HepG2 (cell line): ENCODE data around the gene CCDC121. TPM values are rescaled to one million over a fixed set of nuclear protein-coding genes. Genes with fewer than 3 reads are reported as not detected.

ENCODE experiments used
- LCORL ChIP-seq, 2 experiments: fragments of 450-650 bp in 1 of 2; sonication (generic) in 1 of 2; formaldehyde crosslinking in 1 of 2; IDR thresholded peaks; 2 replicates each; pipeline versions ENCODE4 v1.5.0 to v1.6.1; 2017 to 2020; ENCODE audit warnings: antibody characterized with exemption in 1 of 2, missing genetic modification reagents in 1 of 2
- MXI1 ChIP-seq: IDR thresholded peaks from 3 replicates; pipeline ENCODE4 v1.6.1; 2012; ENCODE audit warnings: low read depth, low read length, inconsistent platforms, borderline replicate concordance
- NFKBIZ ChIP-seq: IDR thresholded peaks from 2 replicates; pipeline ENCODE4 v1.6.1; 2018; ENCODE audit warnings: missing genetic modification reagents, missing compliant biosample characterization
- RAD51 ChIP-seq: fragments of 450-650 bp; IDR thresholded peaks from 2 replicates; pipeline ENCODE4 v1.6.1; 2016; ENCODE audit warnings: borderline replicate concordance
- SMAD9 ChIP-seq: sonication (generic); formaldehyde crosslinking; IDR thresholded peaks from 2 replicates; pipeline ENCODE4 v1.5.1; 2020; ENCODE audit warnings: mild to moderate bottlenecking, missing genetic modification reagents
- STAG1 ChIP-seq: sonication (generic); formaldehyde crosslinking; IDR thresholded peaks from 2 replicates; pipeline ENCODE4 v1.4.0; 2020; ENCODE audit warnings: missing genetic modification reagents
- TCF7 ChIP-seq: sonication (generic); IDR thresholded peaks from 2 replicates; pipeline ENCODE4 v1.6.1; 2016; ENCODE audit warnings: antibody characterized with exemption, low read depth
- TGIF2 ChIP-seq: IDR thresholded peaks from 2 replicates; pipeline ENCODE4 v1.6.1; 2016; ENCODE audit warnings: control low read depth, missing compliant biosample characterization
- ZEB1 ChIP-seq: IDR thresholded peaks from 2 replicates; pipeline ENCODE4 v1.6.1; 2012; ENCODE audit warnings: mild to moderate bottlenecking, low read depth, inconsistent platforms; ENCODE audit not compliant: insufficient replicate concordance
- ZFAT ChIP-seq: sonication (generic); formaldehyde crosslinking; conservative IDR thresholded peaks from 2 replicates; pipeline ENCODE4 v1.8.1; 2023; ENCODE audit warnings: missing genetic modification reagents, inconsistent platforms
- ZNF33B ChIP-seq: sonication (generic); formaldehyde crosslinking; IDR thresholded peaks from 2 replicates; pipeline ENCODE4 v1.5.1; 2020; ENCODE audit warnings: mild to moderate bottlenecking, missing genetic modification reagents
- ZNF562 ChIP-seq: sonication (generic); formaldehyde crosslinking; IDR thresholded peaks from 2 replicates; pipeline ENCODE4 v1.8.0; 2022; ENCODE audit warnings: missing genetic modification reagents, borderline replicate concordance
- ZNF615 ChIP-seq: sonication (generic); formaldehyde crosslinking; IDR thresholded peaks from 2 replicates; pipeline ENCODE4 v1.5.0; 2020; ENCODE audit warnings: mild to moderate bottlenecking, missing genetic modification reagents, borderline replicate concordance
- polyA plus RNA-seq, 8 experiments: library from polyadenylated mRNA; depleted of rRNA in 3 of 8; stranded (reverse) in 7 of 8; unstranded in 1 of 8; fragments of >200 nt; fragmentation: Illumina TruSeq in 4 of 8; extraction: Trizol in 4 of 8; gene quantifications; 2 replicates each; pipeline versions ENCODE4 v1.2.1 to v1.2.3, GENCODE V29; 2011 to 2016; ENCODE audit warnings: low read depth in 4 of 8, missing spikeins in 1 of 8, mixed read lengths in 1 of 8; ENCODE audit not compliant: insufficient read depth in 1 of 8
- total RNA-seq, 5 experiments: library from RNA; depleted of rRNA; stranded (reverse); fragments of >200 nt; fragmentation: Illumina TruSeq; extraction: Trizol; gene quantifications; 2 replicates each; pipeline ENCODE4 v1.2.3, GENCODE V29; 2016; ENCODE audit warnings: low read depth in 1 of 5
- TF ChIP-seq, protein P1 (sequence below): sonication (generic); formaldehyde crosslinking; IDR thresholded peaks from 2 replicates; pipeline ENCODE4 v1.4.0; 2020; ENCODE audit warnings: missing genetic modification reagents, mild to moderate bottlenecking, borderline replicate concordance
- TF ChIP-seq, protein P2 (sequence below): sonication (generic); formaldehyde crosslinking; conservative IDR thresholded peaks from 2 replicates; pipeline ENCODE4 v1.8.0; 2022; ENCODE audit warnings: low read depth, missing genetic modification reagents
- TF ChIP-seq, protein P3 (sequence below): IDR thresholded peaks from 2 replicates; pipeline ENCODE4 v1.6.1; 2016; ENCODE audit warnings: low read depth, control low read depth
- TF ChIP-seq, protein P4 (sequence below): sonication (generic); formaldehyde crosslinking; IDR thresholded peaks from 2 replicates; pipeline ENCODE4 v1.9.0; 2021; ENCODE audit warnings: missing genetic modification reagents, borderline replicate concordance
- TF ChIP-seq, protein P5 (sequence below): sonication (generic); formaldehyde crosslinking; IDR thresholded peaks from 2 replicates; pipeline ENCODE4 v1.4.0; 2020; ENCODE audit warnings: missing genetic modification reagents
- TF ChIP-seq, protein P6 (sequence below): sonication (generic); formaldehyde crosslinking; IDR thresholded peaks from 2 replicates; pipeline ENCODE4 v1.8.1; 2023; ENCODE audit warnings: mild to moderate bottlenecking, missing genetic modification reagents, borderline replicate concordance

Gene CCDC121
- total and polyA plus RNA-seq, 2 of the 13 experiments (the other 11 are each of a cell fraction or from before 2014, with no cell fraction given), result 1.9 to 3.0 TPM

DNA sequence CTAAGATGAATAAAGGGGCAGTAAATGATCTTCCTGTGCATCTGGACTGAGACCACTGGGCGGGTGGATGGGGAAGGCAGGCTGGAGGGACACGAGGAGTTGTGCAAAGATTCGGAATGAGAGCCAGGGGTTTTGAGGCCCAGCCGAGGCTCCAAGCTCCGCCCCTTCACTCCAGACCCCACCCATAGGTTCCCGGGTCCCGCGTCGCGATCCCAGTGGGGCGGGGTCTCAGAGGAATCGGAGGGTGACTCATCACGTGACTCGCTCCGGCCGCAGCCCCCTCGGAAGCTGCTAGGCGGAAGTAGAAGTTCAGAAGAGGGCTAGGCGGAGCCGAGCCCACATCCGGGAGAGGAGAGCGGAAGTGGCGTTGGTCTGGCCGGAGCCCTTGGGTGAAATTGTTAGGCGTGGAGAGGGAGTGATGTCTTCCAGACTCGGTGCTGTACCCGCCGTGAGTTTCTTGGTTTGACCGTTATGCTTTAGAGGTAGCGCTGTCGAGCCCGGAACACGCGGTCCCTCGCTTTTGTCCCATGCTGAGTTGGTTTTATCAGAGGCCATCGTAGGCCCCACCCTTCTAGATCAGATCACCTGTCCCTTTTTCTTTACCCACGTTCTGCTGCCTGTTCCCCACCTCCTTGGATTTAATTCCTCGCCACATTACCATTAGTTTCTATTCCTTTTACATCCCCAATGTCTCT is 46.0 kb downstream of the CCDC121 start, which contains the start of gene ZNF512 (continued):
- TF ChIP-seq, protein P1, sequence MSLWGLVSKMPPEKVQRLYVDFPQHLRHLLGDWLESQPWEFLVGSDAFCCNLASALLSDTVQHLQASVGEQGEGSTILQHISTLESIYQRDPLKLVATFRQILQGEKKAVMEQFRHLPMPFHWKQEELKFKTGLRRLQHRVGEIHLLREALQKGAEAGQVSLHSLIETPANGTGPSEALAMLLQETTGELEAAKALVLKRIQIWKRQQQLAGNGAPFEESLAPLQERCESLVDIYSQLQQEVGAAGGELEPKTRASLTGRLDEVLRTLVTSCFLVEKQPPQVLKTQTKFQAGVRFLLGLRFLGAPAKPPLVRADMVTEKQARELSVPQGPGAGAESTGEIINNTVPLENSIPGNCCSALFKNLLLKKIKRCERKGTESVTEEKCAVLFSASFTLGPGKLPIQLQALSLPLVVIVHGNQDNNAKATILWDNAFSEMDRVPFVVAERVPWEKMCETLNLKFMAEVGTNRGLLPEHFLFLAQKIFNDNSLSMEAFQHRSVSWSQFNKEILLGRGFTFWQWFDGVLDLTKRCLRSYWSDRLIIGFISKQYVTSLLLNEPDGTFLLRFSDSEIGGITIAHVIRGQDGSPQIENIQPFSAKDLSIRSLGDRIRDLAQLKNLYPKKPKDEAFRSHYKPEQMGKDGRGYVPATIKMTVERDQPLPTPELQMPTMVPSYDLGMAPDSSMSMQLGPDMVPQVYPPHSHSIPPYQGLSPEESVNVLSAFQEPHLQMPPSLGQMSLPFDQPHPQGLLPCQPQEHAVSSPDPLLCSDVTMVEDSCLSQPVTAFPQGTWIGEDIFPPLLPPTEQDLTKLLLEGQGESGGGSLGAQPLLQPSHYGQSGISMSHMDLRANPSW (CRISPR knock-in tag), result peak; percentile 24; the same call in 1 of the 2 replicates
- TF ChIP-seq ZNF615, result no peak
- TF ChIP-seq MXI1, result peak; percentile 86; the same call in 2 of the 3 replicates
- TF ChIP-seq, protein P2, sequence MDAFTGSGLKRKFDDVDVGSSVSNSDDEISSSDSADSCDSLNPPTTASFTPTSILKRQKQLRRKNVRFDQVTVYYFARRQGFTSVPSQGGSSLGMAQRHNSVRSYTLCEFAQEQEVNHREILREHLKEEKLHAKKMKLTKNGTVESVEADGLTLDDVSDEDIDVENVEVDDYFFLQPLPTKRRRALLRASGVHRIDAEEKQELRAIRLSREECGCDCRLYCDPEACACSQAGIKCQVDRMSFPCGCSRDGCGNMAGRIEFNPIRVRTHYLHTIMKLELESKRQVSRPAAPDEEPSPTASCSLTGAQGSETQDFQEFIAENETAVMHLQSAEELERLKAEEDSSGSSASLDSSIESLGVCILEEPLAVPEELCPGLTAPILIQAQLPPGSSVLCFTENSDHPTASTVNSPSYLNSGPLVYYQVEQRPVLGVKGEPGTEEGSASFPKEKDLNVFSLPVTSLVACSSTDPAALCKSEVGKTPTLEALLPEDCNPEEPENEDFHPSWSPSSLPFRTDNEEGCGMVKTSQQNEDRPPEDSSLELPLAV (CRISPR knock-in tag), result no peak
- TF ChIP-seq ZFAT (CRISPR knock-in tag), result 0 out of 2 replicates have a peak, but pooled peaks have one; percentile 46
- TF ChIP-seq, protein P3, sequence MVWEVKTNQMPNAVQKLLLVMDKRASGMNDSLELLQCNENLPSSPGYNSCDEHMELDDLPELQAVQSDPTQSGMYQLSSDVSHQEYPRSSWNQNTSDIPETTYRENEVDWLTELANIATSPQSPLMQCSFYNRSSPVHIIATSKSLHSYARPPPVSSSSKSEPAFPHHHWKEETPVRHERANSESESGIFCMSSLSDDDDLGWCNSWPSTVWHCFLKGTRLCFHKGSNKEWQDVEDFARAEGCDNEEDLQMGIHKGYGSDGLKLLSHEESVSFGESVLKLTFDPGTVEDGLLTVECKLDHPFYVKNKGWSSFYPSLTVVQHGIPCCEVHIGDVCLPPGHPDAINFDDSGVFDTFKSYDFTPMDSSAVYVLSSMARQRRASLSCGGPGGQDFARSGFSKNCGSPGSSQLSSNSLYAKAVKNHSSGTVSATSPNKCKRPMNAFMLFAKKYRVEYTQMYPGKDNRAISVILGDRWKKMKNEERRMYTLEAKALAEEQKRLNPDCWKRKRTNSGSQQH (CRISPR knock-in tag), result peak; percentile 45
- TF ChIP-seq ZEB1, result no peak
- TF ChIP-seq SMAD9 (CRISPR knock-in tag), result no peak
- TF ChIP-seq RAD51, result peak; percentile 99
- TF ChIP-seq, protein P4, sequence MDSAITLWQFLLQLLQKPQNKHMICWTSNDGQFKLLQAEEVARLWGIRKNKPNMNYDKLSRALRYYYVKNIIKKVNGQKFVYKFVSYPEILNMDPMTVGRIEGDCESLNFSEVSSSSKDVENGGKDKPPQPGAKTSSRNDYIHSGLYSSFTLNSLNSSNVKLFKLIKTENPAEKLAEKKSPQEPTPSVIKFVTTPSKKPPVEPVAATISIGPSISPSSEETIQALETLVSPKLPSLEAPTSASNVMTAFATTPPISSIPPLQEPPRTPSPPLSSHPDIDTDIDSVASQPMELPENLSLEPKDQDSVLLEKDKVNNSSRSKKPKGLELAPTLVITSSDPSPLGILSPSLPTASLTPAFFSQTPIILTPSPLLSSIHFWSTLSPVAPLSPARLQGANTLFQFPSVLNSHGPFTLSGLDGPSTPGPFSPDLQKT (CRISPR knock-in tag), result no peak
- TF ChIP-seq, protein P5, sequence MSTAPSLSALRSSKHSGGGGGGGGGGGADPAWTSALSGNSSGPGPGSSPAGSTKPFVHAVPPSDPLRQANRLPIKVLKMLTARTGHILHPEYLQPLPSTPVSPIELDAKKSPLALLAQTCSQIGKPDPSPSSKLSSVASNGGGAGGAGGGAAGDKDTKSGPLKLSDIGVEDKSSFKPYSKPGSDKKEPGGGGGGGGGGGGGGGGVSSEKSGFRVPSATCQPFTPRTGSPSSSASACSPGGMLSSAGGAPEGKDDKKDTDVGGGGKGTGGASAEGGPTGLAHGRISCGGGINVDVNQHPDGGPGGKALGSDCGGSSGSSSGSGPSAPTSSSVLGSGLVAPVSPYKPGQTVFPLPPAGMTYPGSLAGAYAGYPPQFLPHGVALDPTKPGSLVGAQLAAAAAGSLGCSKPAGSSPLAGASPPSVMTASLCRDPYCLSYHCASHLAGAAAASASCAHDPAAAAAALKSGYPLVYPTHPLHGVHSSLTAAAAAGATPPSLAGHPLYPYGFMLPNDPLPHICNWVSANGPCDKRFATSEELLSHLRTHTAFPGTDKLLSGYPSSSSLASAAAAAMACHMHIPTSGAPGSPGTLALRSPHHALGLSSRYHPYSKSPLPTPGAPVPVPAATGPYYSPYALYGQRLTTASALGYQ (CRISPR knock-in tag), result no peak
- TF ChIP-seq LCORL (IDR thresholded peaks at IDR 0.05), result peak; percentile 67
- no peak; the same call in 1 of the 2 replicates for TF ChIP-seq LCORL (CRISPR knock-in tag; IDR thresholded peaks at IDR 0.05)
- TF ChIP-seq TGIF2 (CRISPR knock-in tag), result 0 out of 2 replicates have a peak, but pooled peaks have one; percentile 2
- TF ChIP-seq, protein P6, sequence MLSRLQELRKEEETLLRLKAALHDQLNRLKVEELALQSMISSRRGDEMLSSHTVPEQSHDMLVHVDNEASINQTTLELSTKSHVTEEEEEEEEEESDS (CRISPR knock-in tag), result no peak
- no peak for TF ChIP-seq TCF7
- no peak for TF ChIP-seq STAG1
- no peak for TF ChIP-seq ZNF33B (CRISPR knock-in tag)
- no peak for TF ChIP-seq ZNF562 (CRISPR knock-in tag)
- peak; percentile 65 for TF ChIP-seq NFKBIZ (CRISPR knock-in tag)
